Frontal cortex (tissue), 4 donors: ENCODE data around the gene TENM3. TPM values are rescaled to one million over a fixed set of nuclear protein-coding genes. Genes with fewer than 3 reads are reported as not detected.
"Not testable (repeated sequence)": the region's sequence is repeated elsewhere in the genome, so short reads cannot be mapped to it uniquely, and the experiment has no call there.

Experiments used
- DNase-seq, 2 donors: peaks; one replicate each; pipeline ENCODE4 v3.0.0; 2012; ENCODE audit warnings: low spot score in 2 of 2
- FAIRE-seq: peaks from 2 replicates; lab custom pipeline; 2012; peaks lifted over from hg19 to GRCh38; lab: Jason Lieb, UNC
- total RNA-seq: library from RNA; depleted of rRNA; stranded (reverse); fragments of >200 nt; gene quantifications from one replicate; pipeline ENCODE4 v1.2.3, GENCODE V29; 2014
- donor health status: control.
- donor health status: control.
- donor health status: control.

TENM3 gene
- total RNA-seq, 1 donor from 2014 or later = 78.3 TPM

GRCh38 chr4:182807346-182807745 lies 564.1 kb downstream of the TENM3 start:
- FAIRE-seq = no peak
- no peak for DNase-seq

DNA sequence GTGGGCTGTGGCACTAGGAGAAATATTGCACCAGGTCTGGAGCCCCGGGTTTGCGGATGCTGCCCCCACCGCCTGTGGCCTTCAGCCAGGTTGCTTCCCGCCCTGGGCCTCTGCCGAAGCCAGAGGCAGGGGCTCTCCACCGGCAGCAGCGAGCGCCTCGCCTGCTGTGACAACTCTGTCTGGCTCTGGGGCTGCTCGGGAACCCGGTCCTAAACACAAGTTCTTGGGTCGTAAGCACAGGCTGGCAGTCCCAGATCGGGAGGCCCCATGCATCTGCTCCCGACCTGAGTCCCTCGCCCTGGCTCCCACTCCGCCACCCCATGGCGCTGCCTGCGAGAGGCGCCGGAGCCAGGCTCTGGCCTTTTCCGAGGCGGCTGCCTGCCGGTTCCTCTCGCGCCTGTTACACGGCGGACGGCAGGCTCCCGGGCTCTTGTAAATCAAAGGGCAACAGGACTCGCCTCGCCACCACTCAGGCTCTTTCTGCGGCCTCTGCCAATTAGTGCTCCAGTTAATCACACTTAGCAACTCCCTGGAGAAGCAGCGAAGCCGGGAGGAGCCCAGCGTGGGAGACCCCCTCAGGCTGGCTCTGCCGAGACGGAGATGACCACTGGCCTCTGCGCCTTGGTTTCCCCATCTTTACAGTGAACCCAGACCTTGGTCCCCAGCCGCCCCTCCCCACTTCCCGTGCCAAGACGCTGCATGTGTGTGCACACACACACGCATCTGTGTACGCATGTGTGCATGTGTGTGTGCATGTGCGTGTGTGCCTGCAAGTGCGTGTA lies 564.8 kb downstream of the TENM3 start:
- DNase-seq (no peak), FAIRE-seq (no peak)

DNA sequence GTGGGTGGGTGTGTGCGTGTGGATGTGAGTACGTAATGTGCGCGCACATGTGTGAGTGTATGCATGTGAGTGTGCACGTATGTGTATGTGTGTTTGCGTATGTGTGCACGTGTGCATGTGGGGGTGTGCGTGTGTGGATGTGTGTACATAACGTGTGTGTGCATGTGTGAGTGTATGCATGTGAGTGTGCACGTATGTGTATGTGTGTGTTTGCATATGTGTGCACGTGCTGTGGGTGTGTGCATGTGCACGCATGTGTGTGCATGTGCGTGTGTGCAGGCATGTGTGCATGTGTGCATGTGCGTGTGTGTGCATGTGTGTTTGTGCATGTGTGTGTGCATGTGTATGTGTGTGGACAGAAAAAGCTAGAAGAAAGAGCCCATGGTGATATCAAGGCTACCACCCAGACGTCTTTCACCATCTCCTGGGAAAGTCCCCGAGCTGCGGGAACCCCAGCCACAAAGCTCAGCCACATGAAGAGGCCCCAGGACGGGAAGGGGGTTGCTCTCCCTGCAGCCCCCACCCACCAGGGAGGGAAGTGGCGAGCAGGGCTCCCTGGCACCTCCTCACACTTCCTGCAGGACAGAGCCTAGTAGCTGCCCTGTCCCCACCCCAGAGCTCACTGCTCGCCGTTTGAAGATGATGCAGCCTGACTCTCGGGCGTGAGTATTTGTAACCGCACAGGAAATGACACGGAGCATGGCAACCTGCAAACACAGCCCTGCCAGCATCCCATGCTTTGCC lies 565.6 kb downstream of the TENM3 start:
- FAIRE-seq (no peak), DNase-seq (no peak)

DNA sequence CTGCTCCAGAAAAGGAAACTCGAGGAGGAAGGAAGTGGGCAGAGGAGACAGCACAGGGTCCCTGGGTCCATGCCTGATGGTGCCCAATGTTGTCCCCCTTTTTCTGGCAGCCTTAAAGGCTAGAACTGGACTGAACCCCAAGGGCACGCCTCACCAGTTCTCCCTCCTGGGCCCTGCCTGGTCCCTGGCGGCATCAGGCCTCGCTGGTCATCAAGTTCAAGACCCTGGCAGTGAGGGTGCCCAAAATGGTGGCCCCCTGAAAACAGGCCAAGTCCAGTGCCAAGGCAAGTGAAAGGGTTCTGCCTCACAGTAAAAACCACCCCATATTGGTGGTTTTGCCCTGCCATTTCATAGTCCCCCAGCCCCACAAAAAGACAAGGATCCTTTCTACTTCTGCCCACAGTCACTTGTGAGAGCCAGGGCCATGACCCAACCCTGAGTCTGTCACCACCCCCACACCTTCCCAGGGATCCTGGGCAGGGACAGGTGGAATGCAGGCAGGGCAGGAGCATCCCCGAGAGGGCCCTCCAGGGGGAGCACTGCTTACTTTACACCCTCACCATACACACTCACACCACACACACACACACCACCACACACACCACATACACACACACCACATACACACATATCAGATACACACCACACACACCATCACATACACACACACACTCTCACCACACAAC lies 566.4 kb downstream of the TENM3 start:
- FAIRE-seq (no peak), DNase-seq (no peak)

GRCh38 chr4:182810103-182810615 lies 567.0 kb downstream of the TENM3 start:
- no peak for FAIRE-seq
- DNase-seq = no peak

DNA sequence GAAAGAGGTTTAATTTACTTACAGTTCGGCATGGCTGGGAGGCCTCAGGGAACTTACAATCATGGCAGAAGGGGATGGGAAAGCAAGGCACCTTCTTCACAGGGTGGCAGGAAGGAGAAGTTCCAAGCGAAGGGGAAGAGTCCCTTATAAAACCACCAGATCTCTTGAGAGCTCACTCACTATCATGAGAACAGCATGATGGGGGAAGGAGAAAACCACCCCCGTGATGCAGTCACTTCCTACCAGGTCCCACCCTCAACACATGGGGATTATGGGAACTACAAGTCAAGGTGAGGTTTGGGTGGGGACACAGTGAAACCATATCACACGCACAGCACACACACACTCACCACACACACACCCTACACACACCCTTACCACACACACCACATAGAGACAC lies 569.7 kb downstream of the TENM3 start:
- no peak for FAIRE-seq

GRCh38 chr4:182814065-182814464 lies 570.9 kb downstream of the TENM3 start:
- not testable (repeated sequence) for FAIRE-seq, DNase-seq

More for the DNA sequence above, 569.7 kb downstream of the TENM3 start:
- DNase-seq = no peak

GRCh38 chr4:182818926-182819730 lies 575.9 kb downstream of the TENM3 start:
- DNase-seq = no peak
- FAIRE-seq = no peak

- FAIRE-seq (no peak), DNase-seq (no peak)
These were observed 576.5 kb downstream of the TENM3 start for GRCh38 chr4:182819751-182820150.

DNA sequence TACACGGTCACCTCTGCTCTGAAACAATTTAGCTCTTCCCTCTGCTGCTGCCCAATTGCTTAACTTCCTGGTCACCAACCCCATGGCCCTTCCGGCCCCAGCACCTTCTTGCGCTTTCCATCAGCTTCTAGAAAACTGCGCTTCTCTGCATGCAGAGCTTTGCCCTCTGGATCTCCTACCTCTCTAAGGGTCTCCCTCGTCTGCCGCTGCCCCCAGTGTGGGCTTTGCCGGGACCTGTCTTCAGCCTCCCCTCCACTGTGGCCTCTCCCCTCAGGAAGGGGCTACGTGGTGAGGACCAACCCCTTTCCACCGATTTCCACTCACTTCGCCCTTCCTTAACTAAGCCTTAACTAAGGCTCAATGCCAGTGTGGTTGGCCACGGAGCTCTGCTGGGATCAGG lies 579.4 kb downstream of the TENM3 start:
- DNase-seq (no peak), FAIRE-seq (no peak)

DNA sequence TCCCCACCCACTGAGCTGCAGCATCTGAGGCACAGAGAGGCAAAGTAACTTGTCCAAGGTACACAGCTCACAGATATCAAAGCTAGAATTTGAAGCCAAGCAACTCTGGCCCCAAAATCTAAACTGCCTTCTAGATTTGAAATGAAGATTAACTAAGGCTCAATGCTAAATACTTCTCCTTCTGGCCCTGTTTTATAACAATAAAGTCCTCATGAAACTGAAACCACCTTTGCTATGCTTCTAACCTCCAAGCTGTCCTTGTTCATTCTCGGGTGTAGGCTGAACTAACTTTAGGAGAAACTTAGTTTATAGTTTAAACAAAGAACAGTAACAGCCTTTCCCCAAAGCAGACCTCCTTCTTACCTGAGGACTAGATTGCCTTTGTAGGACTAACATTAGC lies 580.4 kb downstream of the TENM3 start:
- no peak for FAIRE-seq
- DNase-seq = no peak

- FAIRE-seq (no peak), DNase-seq (no peak)
These were observed 581.8 kb downstream of the TENM3 start for GRCh38 chr4:182825003-182825402.

GRCh38 chr4:182825786-182826185 lies 582.6 kb downstream of the TENM3 start:
- DNase-seq = no peak

DNA sequence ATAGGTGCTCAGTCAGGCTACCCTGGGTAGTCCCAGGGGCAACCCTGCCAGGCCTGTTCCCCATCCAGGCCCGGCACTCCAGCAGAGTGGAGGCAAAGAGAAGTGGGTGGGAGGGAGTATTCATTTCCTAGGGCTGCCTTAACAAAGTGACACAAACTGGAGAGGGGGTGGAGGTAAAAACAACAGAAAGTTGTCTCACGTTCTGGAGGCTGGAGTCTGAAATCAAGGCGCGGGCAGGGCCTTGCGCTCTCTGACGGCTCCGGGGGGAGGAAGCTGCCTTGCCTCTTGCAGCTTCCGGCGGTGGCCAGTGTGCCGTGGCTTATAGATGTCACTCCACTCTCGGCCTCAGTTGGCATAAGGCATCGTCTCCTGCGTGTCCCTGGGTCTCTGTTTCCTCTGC lies 583.2 kb downstream of the TENM3 start:
- FAIRE-seq = no peak
- DNase-seq = no peak

More at GRCh38 chr4:182825786-182826185, 582.6 kb downstream of the TENM3 start:
- FAIRE-seq = no peak

DNA sequence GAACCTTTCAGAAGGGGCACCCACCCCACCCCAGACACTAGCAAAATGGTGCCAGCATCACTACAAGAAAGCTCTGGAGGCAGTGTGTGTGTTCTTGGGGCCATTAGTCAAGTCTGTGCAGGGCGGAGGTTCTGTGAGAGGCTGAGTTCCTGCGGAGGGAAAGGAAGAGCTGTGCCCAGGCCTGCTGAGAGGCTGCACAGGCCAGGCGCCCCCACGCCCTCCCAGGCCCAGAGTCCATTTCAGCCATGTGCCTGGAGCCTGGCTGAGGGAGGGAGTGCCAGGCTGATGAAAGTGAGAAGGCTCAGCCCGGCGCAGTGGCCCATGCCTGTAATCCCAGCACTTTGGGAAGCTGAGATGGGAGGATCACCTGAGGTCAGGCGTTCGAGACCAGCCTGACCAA lies 584.0 kb downstream of the TENM3 start:
- FAIRE-seq = no peak

DNA sequence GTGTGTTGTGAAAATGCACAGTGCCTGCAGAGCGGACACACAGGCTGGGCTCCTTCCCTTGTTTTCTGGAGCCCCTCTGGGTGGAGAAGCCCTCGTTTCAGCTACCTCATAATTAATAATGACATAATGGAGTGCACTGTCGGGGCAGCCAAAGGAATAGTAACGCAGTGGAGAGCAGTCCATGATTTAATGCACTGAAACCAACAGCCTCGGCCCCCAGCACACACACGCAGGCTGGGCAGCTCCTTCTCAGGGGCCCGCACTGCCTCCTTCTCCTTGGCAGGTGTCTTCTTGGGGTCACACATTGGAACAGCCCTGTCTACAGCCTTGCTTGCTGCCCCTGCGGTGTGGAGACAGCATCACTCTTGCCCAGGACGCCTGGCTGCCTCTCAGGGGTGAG lies 584.8 kb downstream of the TENM3 start:
- DNase-seq = no peak

More for the DNA sequence above, 584.0 kb downstream of the TENM3 start:
- no peak for DNase-seq

GRCh38 chr4:182828360-182829025 lies 585.3 kb downstream of the TENM3 start:
- DNase-seq = no peak
- FAIRE-seq = no peak

More for the DNA sequence above, 584.8 kb downstream of the TENM3 start:
- FAIRE-seq = no peak

DNA sequence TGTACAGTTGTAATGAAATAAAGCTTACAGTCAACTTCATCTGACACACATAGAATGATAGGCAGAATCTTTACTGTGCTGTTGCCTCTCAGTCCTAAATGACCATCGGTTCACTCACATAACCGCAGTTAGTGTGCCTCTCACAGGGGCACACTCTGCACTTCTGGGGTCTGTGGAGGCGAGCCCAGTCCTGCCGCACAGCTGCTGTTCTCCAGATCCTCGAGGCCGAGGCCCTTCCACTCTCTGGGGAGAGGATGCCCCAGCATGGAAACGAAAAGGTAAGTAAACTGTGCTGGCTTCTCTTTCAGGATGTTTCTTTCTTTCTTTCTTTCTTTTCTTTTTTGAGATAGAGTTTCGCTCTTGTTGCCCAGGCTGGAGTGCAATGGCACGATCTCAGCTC lies 586.0 kb downstream of the TENM3 start:
- DNase-seq (no peak), FAIRE-seq (no peak)

DNA sequence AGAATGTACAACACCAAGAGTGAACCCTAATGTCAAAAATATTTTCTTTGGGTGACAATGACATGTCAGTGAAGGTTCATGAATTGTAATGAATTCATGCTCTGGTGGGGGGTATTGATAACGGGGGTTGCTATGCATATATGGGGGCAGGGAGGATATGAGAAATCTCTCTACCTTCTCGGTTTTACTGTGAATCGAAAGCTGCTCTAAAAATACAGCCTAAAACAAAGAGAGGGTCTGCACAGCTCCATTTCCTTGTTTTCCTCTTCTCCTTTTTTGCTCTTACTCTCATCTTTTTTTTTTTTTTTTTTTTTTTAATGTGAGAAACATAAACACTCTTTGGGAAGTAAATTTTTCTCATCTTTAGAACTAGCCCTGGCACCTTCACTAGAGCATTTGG lies 588.2 kb downstream of the TENM3 start:
- FAIRE-seq (no peak), DNase-seq (no peak)
